PC-9 (cell line): Measurements from ENCODE around the gene MRM3. TPM values are rescaled to one million over a fixed set of nuclear protein-coding genes. Genes with fewer than 3 reads are reported as not detected.

Experiments used
- BruUV-seq: library from RNA; stranded (reverse); fragments of 400-500 nt; replicated peaks from 2 replicates; lab custom pipeline; 2021; lab: Mats Ljungman, UMichigan
- CTCF ChIA-PET: fragments of 300-600 bp; sonication (Branson Sonifier 250); formaldehyde crosslinking; loops from one replicate; lab custom pipeline; 2022; ENCODE audit warnings: antibody characterized with exemption; lab: Charles Lee
- POLR2A ChIA-PET: fragments of 300-600 bp; sonication (Branson Sonifier 250); formaldehyde crosslinking; loops from one replicate; lab custom pipeline; 2022; ENCODE audit warnings: antibody characterized with exemption; ENCODE audit not compliant: unreplicated experiment; lab: Charles Lee
- DNase-seq, 2 experiments: peaks; one replicate each; pipeline versions ENCODE4 v3.0.0 to v3.0.0-alpha.2; 2015 to 2022; ENCODE audit warnings: mixed read lengths in 1 of 2
- H2AFZ ChIP-seq: fragments of 200-600 bp; sonication (generic); 2 replicates; pipeline ENCODE4 v1.8.1; 2017; ENCODE audit warnings: antibody characterized with exemption
- H3F3A ChIP-seq: fragments of 200-600 bp; sonication (generic); 2 replicates; pipeline ENCODE4 v1.8.1; 2017; ENCODE audit warnings: antibody characterized with exemption, mild to moderate bottlenecking, low read depth; ENCODE audit not compliant: insufficient read depth
- H3K27ac ChIP-seq: fragments of 200-600 bp; sonication (generic); 2 replicates; pipeline ENCODE4 v1.6.1; 2016; ENCODE audit warnings: mixed run types
- H3K27me3 ChIP-seq: fragments of 200-600 bp; sonication (generic); 2 replicates; pipeline ENCODE4 v1.6.1; 2016; ENCODE audit warnings: low read depth, mixed run types; ENCODE audit not compliant: insufficient read depth
- H3K36me3 ChIP-seq: fragments of 200-600 bp; sonication (generic); 2 replicates; pipeline ENCODE4 v1.6.1; 2016; ENCODE audit warnings: low read depth, mixed run types
- H3K4me1 ChIP-seq: fragments of 200-600 bp; sonication (generic); replicated peaks from 2 replicates; pipeline ENCODE4 v1.6.1; 2016; ENCODE audit warnings: mixed run types; ENCODE audit not compliant: insufficient read depth
- H3K4me2 ChIP-seq: fragments of 200-600 bp; sonication (generic); 2 replicates; pipeline ENCODE4 v1.6.1; 2017; ENCODE audit warnings: mixed run types
- H3K4me3 ChIP-seq: fragments of 200-600 bp; sonication (generic); 2 replicates; pipeline ENCODE4 v1.6.1; 2016; ENCODE audit warnings: mixed run types
- H3K79me2 ChIP-seq: fragments of 200-600 bp; sonication (generic); 2 replicates; pipeline ENCODE4 v1.6.1; 2017; ENCODE audit warnings: low read depth, mixed run types
- H3K9me2 ChIP-seq: fragments of 200-600 bp; sonication (generic); 2 replicates; pipeline ENCODE4 v1.8.1; 2017; ENCODE audit warnings: mild to moderate bottlenecking; ENCODE audit not compliant: insufficient read depth
- H3K9me3 ChIP-seq: fragments of 200-600 bp; sonication (generic); 2 replicates; pipeline ENCODE4 v1.8.1; 2016; ENCODE audit warnings: low read depth; ENCODE audit not compliant: insufficient read depth
- H4K20me1 ChIP-seq: fragments of 200-600 bp; sonication (generic); 2 replicates; pipeline ENCODE4 v1.8.1; 2017; ENCODE audit not compliant: insufficient read depth
- CTCF ChIP-seq: fragments of 200-600 bp; sonication (generic); conservative IDR thresholded peaks from 2 replicates; pipeline ENCODE4 v1.6.1; 2017; ENCODE audit warnings: mixed run types, antibody characterized with exemption, mild to moderate bottlenecking, moderate library complexity
- EZH2 ChIP-seq: fragments of 200-600 bp; sonication (generic); IDR thresholded peaks from 2 replicates; pipeline ENCODE4 v1.8.0; 2017; ENCODE audit warnings: antibody characterized with exemption, low read depth
- intact Hi-C: fragments of 100-400 bp; cut with micrococcal nuclease; formaldehyde crosslinking; loops from one replicate; pipeline ENCODE4 v1.10.0; 2022; ENCODE audit not compliant: unreplicated experiment
- total RNA-seq: library from RNA; stranded (reverse); gene quantifications from 2 replicates; pipeline ENCODE4 v1.2.3, GENCODE V29; 2021

MRM3 gene
- total RNA-seq, 1 experiment from 2014 or later = 23.2 TPM

- Histone ChIP-seq H3K79me2 (peaks cover 62% of the 10 kb centered on the region), H2AFZ (no peak overlapping the region), H3K4me3 (peak overlapping the region; percentile 74), H4K20me1 (peaks cover 26% of the 10 kb centered on the region), H3K27ac (no peak overlapping the region), H3K4me2 (peak overlapping the region; percentile 89), H3K9me2 (no peaks in the 10 kb centered on the region), H3K27me3 (no peaks in the 10 kb centered on the region), H3K36me3 (peaks cover 29% of the 10 kb centered on the region), H3K4me1 (peaks cover 18% of the 10 kb centered on the region), H3K9me3 (no peaks in the 10 kb centered on the region; the same call in 1 of the 2 replicates), H3F3A (peaks cover 12% of the 10 kb centered on the region)
- ChIA-PET POLR2A (interaction anchor here (0.6 kb wide), 1 partner anchor 129 kb away, joined by 5 read pairs; no protein-coding TSS in a partner anchor), CTCF (interaction anchor here (0.6 kb wide), 1 partner anchor 21 kb away, joined by 3 read pairs; no protein-coding TSS in a partner anchor)
- no TSS peak for BruUV-seq
- TF ChIP-seq EZH2 (no peak), CTCF (no peak)
- DNase-seq = no peak
- intact Hi-C loops = no loop called here
Measured at GRCh38 chr17:750431-751037, 31.6 kb upstream of the MRM3 start.

- Histone ChIP-seq H4K20me1 (peaks cover 17% of the 10 kb centered on the region), H3K36me3 (peaks cover 20% of the 10 kb centered on the region; the same call in 1 of the 2 replicates), H3K27me3 (no peaks in the 10 kb centered on the region), H3K79me2 (peaks cover 53% of the 10 kb centered on the region), H2AFZ (peak overlapping the region; percentile 100), H3F3A (peaks cover 15% of the 10 kb centered on the region), H3K9me3 (no peaks in the 10 kb centered on the region; the same call in 1 of the 2 replicates), H3K4me3 (peak overlapping the region; percentile 74), H3K4me1 (peaks cover 18% of the 10 kb centered on the region), H3K9me2 (no peaks in the 10 kb centered on the region), H3K4me2 (peak overlapping the region; percentile 89), H3K27ac (peak overlapping the region; percentile 51)
- DNase-seq = peak in 1 of 2 experiments; percentile 50
- intact Hi-C loops = loop anchor here (1.0 to 2.0 kb wide), 2 partner anchors 37 to 339 kb away; partner anchors contain the start of gene VPS53
- BruUV-seq = TSS peak; percentile 58
- CTCF ChIA-PET = no interaction called here
- POLR2A ChIA-PET = no interaction called here
- TF ChIP-seq EZH2 = no peak
- no peak for TF ChIP-seq CTCF
Measured at GRCh38 chr17:751269-752001, 30.7 kb upstream of the MRM3 start.

- peaks cover 18% of the 10 kb centered on the region for H3K4me1 ChIP-seq
- peak within 1 kb of the TSS; percentile 89 for H3K4me2 ChIP-seq
- peaks cover 18% of the 10 kb centered on the region; the same call in 1 of the 2 replicates for H3K36me3 ChIP-seq
- H3K9me2 ChIP-seq = no peaks in the 10 kb centered on the region
- peak within 1 kb of the TSS; percentile 100 for H2AFZ ChIP-seq
- H3K9me3 ChIP-seq = no peaks in the 10 kb centered on the region; the same call in 1 of the 2 replicates
- peaks cover 11% of the 10 kb centered on the region for H4K20me1 ChIP-seq
- H3K4me3 ChIP-seq = peak within 1 kb of the TSS; percentile 74
- peaks cover 48% of the 10 kb centered on the region for H3K79me2 ChIP-seq
- TF ChIP-seq CTCF = peak; percentile 92
- no peak for TF ChIP-seq EZH2
- BruUV-seq = no TSS peak
- intact Hi-C loops = loop anchor here (1.0 to 2.0 kb wide), 2 partner anchors 37 to 340 kb away; partner anchors contain the start of gene VPS53
- peaks cover 22% of the 10 kb centered on the region for H3F3A ChIP-seq
- peak; percentile 68 to 97 for DNase-seq
- ChIA-PET POLR2A (interaction anchor here (0.6 kb wide), 2 partner anchors 9 to 134 kb away, joined by 9 to 14 read pairs; no protein-coding TSS in a partner anchor), CTCF (interaction anchor here (0.6 to 0.7 kb wide), 2 partner anchors 177 to 245 kb away, joined by 4 to 17 read pairs; partner anchors contain the start of gene TIMM22)
- peak within 1 kb of the TSS; percentile 51 for H3K27ac ChIP-seq
- no peaks in the 10 kb centered on the region for H3K27me3 ChIP-seq
Measured at GRCh38 chr17:752002-752619, 30.0 kb upstream of the MRM3 start, which contains the start of gene GEMIN4. Gene GEMIN4 (minus strand): TSS chr17:752264. CDS start chr17:752142, 122 bp downstream.
